C4-2B (cell line): Measurements from ENCODE around the gene ITPR2.

Experiments used
- ZFX ChIP-seq: fragments of 450-650 bp; IDR thresholded peaks from 2 replicates; pipeline ENCODE4 v1.6.1; 2017
- TF ChIP-seq, protein P1 (sequence below): fragments of 450-650 bp; conservative IDR thresholded peaks from 2 replicates; pipeline ENCODE4 v1.5.1; 2017; ENCODE audit warnings: mild to moderate bottlenecking

DNA sequence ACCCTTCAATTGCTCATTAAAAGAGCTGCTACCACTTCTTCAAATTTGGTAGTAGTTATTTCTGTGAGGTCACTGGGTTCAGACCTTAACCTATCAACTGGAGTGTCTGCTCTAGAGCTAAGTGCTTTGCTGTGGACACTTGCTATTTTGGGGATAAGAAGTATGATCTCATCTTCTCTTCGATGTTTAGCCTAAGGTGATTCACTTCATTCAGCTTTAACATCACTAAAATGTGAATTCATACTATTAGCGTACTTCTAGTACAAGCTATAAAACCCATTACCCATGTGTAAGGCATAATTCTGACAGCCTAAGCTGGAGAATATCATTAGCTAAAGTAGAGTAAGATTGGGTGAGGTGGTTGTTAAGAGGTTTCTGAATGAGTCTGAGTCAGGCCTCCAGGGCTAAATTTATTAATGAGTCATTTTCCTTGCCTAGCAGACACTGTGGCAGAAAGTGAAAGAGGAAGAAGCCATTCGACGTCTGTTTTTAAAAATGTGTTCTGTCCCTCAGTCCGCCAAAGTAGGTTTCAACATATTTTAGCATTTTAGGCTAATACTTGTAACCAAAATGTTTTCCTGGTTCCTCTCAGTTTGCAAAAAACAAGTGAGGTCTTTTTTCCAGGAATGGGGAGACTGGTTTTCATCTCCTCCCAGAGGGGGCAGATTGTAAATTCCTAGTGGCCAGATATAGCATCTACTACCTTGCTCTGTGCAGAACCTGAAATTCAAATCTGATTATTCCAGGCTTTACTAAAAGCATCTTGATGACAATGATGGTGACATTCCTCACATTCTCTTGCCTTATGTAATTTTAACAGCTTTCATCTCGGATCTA is 534.0 kb downstream of the ITPR2 start:
- TF ChIP-seq, protein P1, sequence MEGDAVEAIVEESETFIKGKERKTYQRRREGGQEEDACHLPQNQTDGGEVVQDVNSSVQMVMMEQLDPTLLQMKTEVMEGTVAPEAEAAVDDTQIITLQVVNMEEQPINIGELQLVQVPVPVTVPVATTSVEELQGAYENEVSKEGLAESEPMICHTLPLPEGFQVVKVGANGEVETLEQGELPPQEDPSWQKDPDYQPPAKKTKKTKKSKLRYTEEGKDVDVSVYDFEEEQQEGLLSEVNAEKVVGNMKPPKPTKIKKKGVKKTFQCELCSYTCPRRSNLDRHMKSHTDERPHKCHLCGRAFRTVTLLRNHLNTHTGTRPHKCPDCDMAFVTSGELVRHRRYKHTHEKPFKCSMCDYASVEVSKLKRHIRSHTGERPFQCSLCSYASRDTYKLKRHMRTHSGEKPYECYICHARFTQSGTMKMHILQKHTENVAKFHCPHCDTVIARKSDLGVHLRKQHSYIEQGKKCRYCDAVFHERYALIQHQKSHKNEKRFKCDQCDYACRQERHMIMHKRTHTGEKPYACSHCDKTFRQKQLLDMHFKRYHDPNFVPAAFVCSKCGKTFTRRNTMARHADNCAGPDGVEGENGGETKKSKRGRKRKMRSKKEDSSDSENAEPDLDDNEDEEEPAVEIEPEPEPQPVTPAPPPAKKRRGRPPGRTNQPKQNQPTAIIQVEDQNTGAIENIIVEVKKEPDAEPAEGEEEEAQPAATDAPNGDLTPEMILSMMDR, result no peak
- TF ChIP-seq ZFX, result no peak
